ENCODE data around the gene KRTAP10-3.

The KRTAP10-3 gene

DNA sequence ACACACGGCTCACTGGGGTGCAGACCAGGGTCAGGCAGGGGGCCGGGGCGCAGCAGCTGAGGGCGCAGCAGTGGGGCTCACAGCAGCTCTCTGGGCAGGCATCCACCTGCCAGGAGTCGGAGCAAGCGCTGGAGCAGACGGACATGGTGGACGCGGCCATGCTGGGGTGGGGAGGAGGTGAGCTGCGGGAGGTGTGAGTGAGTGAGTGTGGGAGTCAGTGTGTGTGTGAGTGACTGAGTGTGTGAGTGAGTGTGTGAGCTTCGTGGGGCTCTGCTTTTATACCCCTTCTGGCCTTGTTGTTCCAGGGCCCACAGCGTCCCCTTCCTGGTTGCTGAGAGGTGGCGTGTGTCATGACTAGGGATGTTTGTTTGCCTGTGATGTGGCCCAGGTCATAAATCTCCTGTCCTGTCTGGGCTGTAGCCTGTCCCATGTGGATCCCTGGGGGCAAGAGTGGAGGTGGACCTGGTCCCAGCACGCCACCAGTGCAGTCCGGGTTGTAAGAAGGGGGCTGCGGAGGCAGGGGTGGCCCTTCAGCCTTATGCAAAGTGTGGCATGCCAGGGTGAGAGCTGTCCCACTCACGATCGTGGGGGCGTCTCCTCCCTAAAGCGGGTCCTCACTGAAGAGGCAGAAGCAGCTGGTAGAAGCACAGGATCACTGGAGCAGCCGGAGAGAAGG lies 18.5 kb downstream of the KRTAP10-3 start, which contains the start of gene KRTAP10-1:
KRTAP10-1 (minus strand) TSS at position 205 of the 676 bp plus-strand sequence; CDS start at position 160, 45 bp downstream.
- no peak for TF ChIP-seq CTCF (IDR thresholded peaks at IDR 0.05; ENCODE audit: low read length, missing control alignments)
- H3K4me3 ChIP-seq (replicated peaks; ENCODE audit: low read depth, low read length) = no peak within 1 kb of the TSS
- DNase-seq (ENCODE audit: low read depth) = no peak

GRCh38 chr21:44539046-44539445 lies 19.5 kb downstream of the KRTAP10-3 start:
- no peak overlapping the region for H3K4me3 ChIP-seq (replicated peaks; ENCODE audit: low read depth, low read length)
- no peak for TF ChIP-seq CTCF (IDR thresholded peaks at IDR 0.05; ENCODE audit: low read length, missing control alignments)
- no peak for DNase-seq (ENCODE audit: low read depth)

- no peak overlapping the region for H3K4me3 ChIP-seq (replicated peaks; ENCODE audit: low read depth, low read length)
- no peak for DNase-seq (ENCODE audit: low read depth)
- TF ChIP-seq CTCF (IDR thresholded peaks at IDR 0.05; ENCODE audit: low read length, missing control alignments) = no peak
Observed at GRCh38 chr21:44537930-44538911, 20.4 kb downstream of the KRTAP10-3 start.

DNA sequence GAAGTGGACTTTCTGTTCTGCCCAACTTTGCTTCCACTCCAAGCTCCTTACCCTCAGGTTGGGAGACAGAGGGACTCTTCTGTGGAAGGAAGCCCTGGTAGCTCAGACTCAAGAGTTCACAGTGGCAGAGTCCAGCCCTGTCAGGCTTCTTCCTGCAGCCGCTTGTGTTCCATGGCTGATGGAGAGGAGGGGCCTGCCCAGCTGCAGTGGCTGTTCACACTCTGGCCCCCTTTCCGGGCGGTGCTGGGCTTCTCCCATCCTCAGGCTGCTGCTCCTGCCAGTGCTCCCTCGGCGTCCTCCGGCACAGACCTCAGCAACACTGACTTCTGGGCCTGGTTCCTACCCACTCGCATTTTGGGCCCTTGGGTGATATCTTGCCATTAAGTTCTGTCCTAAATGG lies 22.6 kb downstream of the KRTAP10-3 start:
- no peak overlapping the region for H3K4me3 ChIP-seq (replicated peaks; ENCODE audit: low read depth, low read length)
- no peak for TF ChIP-seq CTCF (IDR thresholded peaks at IDR 0.05; ENCODE audit: low read length, missing control alignments)
- DNase-seq (ENCODE audit: low read depth) = no peak

DNA sequence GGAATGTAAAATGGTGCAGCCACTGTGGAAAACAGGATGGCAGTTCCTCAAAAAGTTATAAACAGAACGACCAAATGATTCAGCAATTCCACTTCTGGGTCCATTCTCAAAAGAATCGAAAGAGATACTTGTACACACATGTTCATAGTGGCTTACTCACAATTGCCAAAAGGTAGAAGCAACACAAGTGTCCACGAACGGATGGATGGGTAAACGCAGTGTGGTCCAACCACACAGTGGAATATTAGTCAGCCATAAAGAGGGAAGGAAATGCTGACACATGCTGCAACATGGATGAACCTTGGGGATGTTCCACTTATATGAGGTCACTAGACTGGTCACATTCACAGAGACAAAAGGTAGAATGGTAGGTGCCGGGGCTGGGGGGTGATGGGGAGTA lies 23.9 kb downstream of the KRTAP10-3 start:
- no peak overlapping the region for H3K4me3 ChIP-seq (replicated peaks; ENCODE audit: low read depth, low read length)
- no peak for DNase-seq (ENCODE audit: low read depth)
- TF ChIP-seq CTCF (IDR thresholded peaks at IDR 0.05; ENCODE audit: low read length, missing control alignments) = no peak

DNA sequence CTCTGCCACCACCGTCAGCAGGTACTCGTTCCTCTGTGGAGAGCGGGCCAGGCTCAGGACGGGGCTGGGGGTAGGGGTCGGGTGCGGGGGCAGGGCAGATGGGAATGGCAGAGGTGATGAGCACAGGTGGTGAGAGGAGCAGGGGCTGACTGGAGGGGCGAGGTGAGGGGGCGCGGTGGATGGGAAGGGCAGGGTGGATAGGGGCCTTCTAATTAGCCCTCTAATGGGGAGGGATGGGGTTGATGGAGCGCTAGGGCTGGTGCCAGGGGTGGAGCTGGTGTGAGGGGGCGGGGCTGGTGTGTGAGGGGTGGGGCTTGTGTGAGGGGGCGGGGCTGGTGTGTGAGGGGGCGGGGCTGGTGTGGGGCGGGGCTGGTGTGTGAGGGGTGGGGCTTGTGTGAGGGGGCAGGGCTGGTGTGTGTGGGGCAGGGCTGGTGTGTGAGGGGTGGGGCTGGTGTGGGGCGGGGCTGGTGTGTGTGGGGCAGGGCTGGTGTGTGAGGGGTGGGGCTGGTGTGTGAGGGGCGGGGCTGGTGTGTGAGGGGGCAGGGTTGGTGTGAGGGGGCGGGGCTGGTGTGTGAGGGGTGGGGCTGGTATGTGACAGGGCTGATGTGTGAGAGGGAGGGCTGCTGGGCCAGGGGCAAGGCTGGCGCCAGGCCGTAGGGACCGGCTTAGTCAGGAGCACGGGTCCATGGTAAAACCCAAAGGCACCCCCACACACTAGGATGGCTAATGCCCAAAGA lies 24.5 kb downstream of the KRTAP10-3 start:
- no peak for TF ChIP-seq CTCF (IDR thresholded peaks at IDR 0.05; ENCODE audit: low read length, missing control alignments)
- no peak for DNase-seq (ENCODE audit: low read depth)
- no peak overlapping the region for H3K4me3 ChIP-seq (replicated peaks; ENCODE audit: low read depth, low read length)

Measured in fibroblast of pulmonary artery (primary cell).